Lower leg skin (tissue), 3 donors: ENCODE results near the gene ZNF560.

Experiments
- POLR2A ChIP-seq, 2 donors: fragments of 450-650 bp; IDR thresholded peaks; one replicate each; pipeline ENCODE4 v1.6.1; 2016 to 2017; ENCODE audit warnings: antibody characterized with exemption in 2 of 2, mild to moderate bottlenecking in 1 of 2, moderate library complexity in 1 of 2
- TF ChIP-seq, protein P1 (sequence below), 3 donors: fragments of 450-650 bp; IDR thresholded peaks; one replicate each; pipeline ENCODE4 v1.5.1; 2016; ENCODE audit warnings: antibody characterized with exemption in 3 of 3, mild to moderate bottlenecking in 3 of 3, moderate library complexity in 2 of 3

DNA sequence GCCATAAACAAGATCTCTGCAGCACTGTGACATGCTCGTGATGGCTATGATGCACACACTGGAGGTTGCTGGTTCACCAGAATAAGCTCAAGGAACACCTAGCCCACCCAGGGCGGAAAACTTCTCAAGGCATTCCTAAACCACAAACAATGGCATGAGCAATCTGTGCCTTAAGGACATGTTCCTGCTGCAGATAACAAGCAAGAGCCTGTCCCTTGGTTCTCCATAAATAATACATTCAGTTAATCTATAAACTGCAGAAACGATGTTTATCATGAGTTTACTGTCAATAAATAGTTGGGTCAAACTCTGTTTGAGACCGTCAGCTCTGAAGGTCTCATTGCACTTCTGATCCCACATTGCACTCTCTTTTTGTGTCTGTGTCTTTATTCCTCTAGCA, 44.5 kb downstream of the ZNF560 start:
- TF ChIP-seq, protein P1, sequence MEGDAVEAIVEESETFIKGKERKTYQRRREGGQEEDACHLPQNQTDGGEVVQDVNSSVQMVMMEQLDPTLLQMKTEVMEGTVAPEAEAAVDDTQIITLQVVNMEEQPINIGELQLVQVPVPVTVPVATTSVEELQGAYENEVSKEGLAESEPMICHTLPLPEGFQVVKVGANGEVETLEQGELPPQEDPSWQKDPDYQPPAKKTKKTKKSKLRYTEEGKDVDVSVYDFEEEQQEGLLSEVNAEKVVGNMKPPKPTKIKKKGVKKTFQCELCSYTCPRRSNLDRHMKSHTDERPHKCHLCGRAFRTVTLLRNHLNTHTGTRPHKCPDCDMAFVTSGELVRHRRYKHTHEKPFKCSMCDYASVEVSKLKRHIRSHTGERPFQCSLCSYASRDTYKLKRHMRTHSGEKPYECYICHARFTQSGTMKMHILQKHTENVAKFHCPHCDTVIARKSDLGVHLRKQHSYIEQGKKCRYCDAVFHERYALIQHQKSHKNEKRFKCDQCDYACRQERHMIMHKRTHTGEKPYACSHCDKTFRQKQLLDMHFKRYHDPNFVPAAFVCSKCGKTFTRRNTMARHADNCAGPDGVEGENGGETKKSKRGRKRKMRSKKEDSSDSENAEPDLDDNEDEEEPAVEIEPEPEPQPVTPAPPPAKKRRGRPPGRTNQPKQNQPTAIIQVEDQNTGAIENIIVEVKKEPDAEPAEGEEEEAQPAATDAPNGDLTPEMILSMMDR (IDR thresholded peaks at IDR 0.05) = no peak
- TF ChIP-seq POLR2A (IDR thresholded peaks at IDR 0.05) = no peak
